Measurements from ENCODE around the gene IRAK2. TPM values are rescaled to one million over a fixed set of nuclear protein-coding genes. Genes with fewer than 3 reads are reported as not detected.
"Not testable (repeated sequence)": the region's sequence is repeated elsewhere in the genome, so short reads cannot be mapped to it uniquely, and the experiment has no call there.

Gene IRAK2
- total RNA-seq, 4 donors from 2014 or later = 0.20 to 4.9 (median 3.4) TPM

DNA sequence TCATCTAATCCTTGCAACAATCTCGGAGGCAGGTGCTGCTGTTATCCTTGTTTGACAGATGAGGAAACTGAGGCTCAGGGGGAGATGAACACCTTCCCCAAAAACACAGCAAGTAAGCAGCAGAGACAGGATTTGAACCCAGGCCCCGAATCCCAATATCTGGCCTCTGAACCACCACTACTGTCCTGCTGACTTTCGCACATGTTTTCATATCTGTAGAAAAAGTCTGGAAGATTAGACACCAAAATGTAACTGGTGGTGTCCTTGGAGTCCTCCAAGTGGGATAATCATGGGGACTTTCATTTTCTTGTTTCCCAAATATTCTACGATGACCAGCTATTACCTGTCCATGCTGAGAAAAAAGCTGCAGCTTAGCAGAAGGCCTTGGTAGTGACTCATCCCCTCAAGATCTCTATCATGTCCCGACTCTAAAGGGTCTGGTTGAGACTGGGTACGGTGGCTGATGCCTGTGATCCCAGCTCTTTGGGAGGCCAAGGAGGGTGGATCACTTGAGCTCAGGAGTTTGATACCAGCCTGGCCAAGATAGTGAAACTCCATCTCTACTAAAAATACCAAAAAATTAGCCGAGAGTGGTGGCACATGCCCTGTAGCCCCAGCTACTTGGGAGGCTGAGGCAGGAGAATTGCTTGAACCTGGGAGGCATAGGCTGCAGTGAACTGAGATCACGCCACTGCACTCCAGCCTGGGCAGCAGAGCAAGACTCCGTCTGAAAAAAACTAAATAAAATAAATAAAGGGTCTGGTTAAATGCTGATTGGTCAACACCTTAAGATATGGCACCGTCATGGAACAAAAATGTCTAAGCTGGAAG is 8.6 kb downstream of the IRAK2 start:
- H3K27ac ChIP-seq = peak overlapping the region; percentile 35 to 69 (median 62)
- peaks cover 0 to 9% (median 0%) of the 10 kb centered on the region in 4 donors for H3K4me1 ChIP-seq
- H3K4me3 ChIP-seq = no peak overlapping the region
- H3K9me3 ChIP-seq = peaks cover 0 to 5% of the 10 kb centered on the region in 2 donors
- in situ Hi-C loops (cut with MboI; ENCODE audit: low pct_ligation_motif_present in 1 of 4, low pct_unique_long_range_greater_than_20kb in 1 of 4, low sequenced_read_pairs in 3 of 4) (no loop called here), intact Hi-C loops (cut with DNase I; ENCODE audit: low total_unique reads) (no loop called here)
- no peaks in the 10 kb centered on the region for H3K27me3 ChIP-seq
- H3K36me3 ChIP-seq = no peaks in the 10 kb centered on the region
- 79 to 82% methylated on average over 7 to 10 of the region's 10 CpGs for WGBS, 2 donors (ENCODE audit: low coverage in 1 of 2)
- TF ChIP-seq POLR2A (IDR thresholded peaks at IDR 0.05) (no peak), EP300 (IDR thresholded peaks at IDR 0.05; ENCODE audit: low read depth) (no peak), POLR2AphosphoS5 (IDR thresholded peaks at IDR 0.05) (no peak)
- TF ChIP-seq, protein P1, sequence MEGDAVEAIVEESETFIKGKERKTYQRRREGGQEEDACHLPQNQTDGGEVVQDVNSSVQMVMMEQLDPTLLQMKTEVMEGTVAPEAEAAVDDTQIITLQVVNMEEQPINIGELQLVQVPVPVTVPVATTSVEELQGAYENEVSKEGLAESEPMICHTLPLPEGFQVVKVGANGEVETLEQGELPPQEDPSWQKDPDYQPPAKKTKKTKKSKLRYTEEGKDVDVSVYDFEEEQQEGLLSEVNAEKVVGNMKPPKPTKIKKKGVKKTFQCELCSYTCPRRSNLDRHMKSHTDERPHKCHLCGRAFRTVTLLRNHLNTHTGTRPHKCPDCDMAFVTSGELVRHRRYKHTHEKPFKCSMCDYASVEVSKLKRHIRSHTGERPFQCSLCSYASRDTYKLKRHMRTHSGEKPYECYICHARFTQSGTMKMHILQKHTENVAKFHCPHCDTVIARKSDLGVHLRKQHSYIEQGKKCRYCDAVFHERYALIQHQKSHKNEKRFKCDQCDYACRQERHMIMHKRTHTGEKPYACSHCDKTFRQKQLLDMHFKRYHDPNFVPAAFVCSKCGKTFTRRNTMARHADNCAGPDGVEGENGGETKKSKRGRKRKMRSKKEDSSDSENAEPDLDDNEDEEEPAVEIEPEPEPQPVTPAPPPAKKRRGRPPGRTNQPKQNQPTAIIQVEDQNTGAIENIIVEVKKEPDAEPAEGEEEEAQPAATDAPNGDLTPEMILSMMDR (IDR thresholded peaks at IDR 0.05) = no peak
- no peak for DNase-seq

- Histone ChIP-seq H3K27ac (peak overlapping the region; percentile 35 to 69 (median 62)), H3K27me3 (no peaks in the 10 kb centered on the region), H3K4me3 (no peak overlapping the region), H3K9me3 (peaks cover 0 to under 1% of the 10 kb centered on the region in 2 donors), H3K4me1 (peaks cover 0 to 9% (median 0%) of the 10 kb centered on the region in 4 donors), H3K36me3 (no peaks in the 10 kb centered on the region)
- in situ Hi-C loops (cut with MboI; ENCODE audit: low pct_ligation_motif_present in 1 of 4, low pct_unique_long_range_greater_than_20kb in 1 of 4, low sequenced_read_pairs in 3 of 4) = no loop called here
- 40 to 58% methylated on average over 1 to 6 of the region's 6 CpGs for WGBS, 2 donors (ENCODE audit: low coverage in 1 of 2)
- no peak for TF ChIP-seq POLR2AphosphoS5 (IDR thresholded peaks at IDR 0.05)
- TF ChIP-seq, protein P1 (IDR thresholded peaks at IDR 0.05) = no peak
- TF ChIP-seq POLR2A (IDR thresholded peaks at IDR 0.05) = no peak
- peak; percentile 45 for DNase-seq
- intact Hi-C loops (cut with DNase I; ENCODE audit: low total_unique reads) = no loop called here
These were observed 9.3 kb downstream of the IRAK2 start for GRCh38 chr3:10173926-10174435.

- H3K36me3 ChIP-seq; H3K4me1 ChIP-seq; H3K27me3 ChIP-seq; H3K4me3 ChIP-seq; intact Hi-C loops (cut with DNase I; ENCODE audit: low total_unique reads); DNase-seq; H3K27ac ChIP-seq; in situ Hi-C loops (cut with MboI; ENCODE audit: low pct_ligation_motif_present in 1 of 4, low pct_unique_long_range_greater_than_20kb in 1 of 4, low sequenced_read_pairs in 3 of 4); H3K9me3 ChIP-seq: not testable (repeated sequence)
- WGBS, 2 donors (ENCODE audit: low coverage in 1 of 2) = 93 to 94% methylated on average over 6 to 7 of the region's 7 CpGs
These were observed 10.6 kb downstream of the IRAK2 start for GRCh38 chr3:10175334-10175733.

GRCh38 chr3:10176150-10176549 is 11.4 kb downstream of the IRAK2 start:
- in situ Hi-C loops (cut with MboI; ENCODE audit: low pct_ligation_motif_present in 1 of 4, low pct_unique_long_range_greater_than_20kb in 1 of 4, low sequenced_read_pairs in 3 of 4) = not testable (repeated sequence)
- 94 to 96% methylated on average over 3 to 4 of the region's 4 CpGs for WGBS, 2 donors (ENCODE audit: low coverage in 1 of 2)

DNA sequence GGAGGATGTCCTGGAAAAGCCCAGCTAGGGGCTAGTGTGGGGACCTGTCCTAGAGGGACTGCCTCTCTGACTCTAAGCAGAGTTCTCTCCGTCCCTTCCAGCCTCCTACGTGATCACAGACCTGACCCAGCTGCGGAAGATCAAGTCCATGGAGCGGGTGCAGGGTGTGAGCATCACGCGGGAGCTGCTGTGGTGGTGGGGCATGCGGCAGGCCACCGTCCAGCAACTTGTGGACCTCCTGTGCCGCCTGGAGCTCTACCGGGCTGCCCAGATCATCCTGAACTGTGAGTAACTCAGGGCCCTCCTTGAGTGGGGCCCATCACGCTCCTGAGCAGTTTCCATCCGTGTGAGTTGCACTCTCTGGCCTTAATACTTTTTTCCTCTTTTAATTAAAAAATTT is 13.0 kb downstream of the IRAK2 start:
- no peak overlapping the region for H3K27ac ChIP-seq
- intact Hi-C loops (cut with DNase I; ENCODE audit: low total_unique reads) = no loop called here
- TF ChIP-seq, protein P1 (IDR thresholded peaks at IDR 0.05) = no peak
- TF ChIP-seq POLR2A (IDR thresholded peaks at IDR 0.05) = no peak
- no peak for TF ChIP-seq POLR2AphosphoS5 (IDR thresholded peaks at IDR 0.05)
- TF ChIP-seq EP300 (IDR thresholded peaks at IDR 0.05; ENCODE audit: low read depth) = no peak
- DNase-seq = no peak
- no peaks in the 10 kb centered on the region for H3K36me3 ChIP-seq
- H3K27me3 ChIP-seq = no peaks in the 10 kb centered on the region
- peaks cover 0 to 3% (median 0%) of the 10 kb centered on the region in 4 donors for H3K4me1 ChIP-seq
- in situ Hi-C loops (cut with MboI; ENCODE audit: low pct_ligation_motif_present in 1 of 4, low pct_unique_long_range_greater_than_20kb in 1 of 4, low sequenced_read_pairs in 3 of 4) = no loop called here
- WGBS, 2 donors (ENCODE audit: low coverage in 1 of 2) = 89% methylated on average over 12 of the region's 12 CpGs; no CpG with 5 or more reads in 1 of the 2 donors
- H3K9me3 ChIP-seq = no peaks in the 10 kb centered on the region
- H3K4me3 ChIP-seq = no peak overlapping the region

More at GRCh38 chr3:10176150-10176549, 11.4 kb downstream of the IRAK2 start:
- H3K9me3 ChIP-seq; intact Hi-C loops (cut with DNase I; ENCODE audit: low total_unique reads); H3K27ac ChIP-seq; H3K36me3 ChIP-seq; DNase-seq; H3K4me3 ChIP-seq; H3K4me1 ChIP-seq; H3K27me3 ChIP-seq: not testable (repeated sequence)
